Ishikawa (cell line): Measurements from ENCODE around the gene ADGRE3.

Experiments used
- CEBPB ChIP-seq: IDR thresholded peaks from 2 replicates; pipeline ENCODE4 v1.6.1; 2012
- CREB1 ChIP-seq: IDR thresholded peaks from 2 replicates; pipeline ENCODE4 v1.6.1; 2012; ENCODE audit warnings: low read depth
- EGR1 ChIP-seq: IDR thresholded peaks from 2 replicates; pipeline ENCODE4 v1.6.1; 2012
- EP300 ChIP-seq: IDR thresholded peaks from 2 replicates; pipeline ENCODE4 v1.6.1; 2012; ENCODE audit warnings: borderline replicate concordance
- FOXM1 ChIP-seq: IDR thresholded peaks from 2 replicates; pipeline ENCODE4 v1.6.1; 2012; ENCODE audit warnings: low read depth, borderline replicate concordance
- MAX ChIP-seq: IDR thresholded peaks from 2 replicates; pipeline ENCODE4 v1.6.1; 2012
- NFIC ChIP-seq: IDR thresholded peaks from 2 replicates; pipeline ENCODE4 v1.6.1; 2012
- RAD21 ChIP-seq: IDR thresholded peaks from 2 replicates; pipeline ENCODE4 v1.6.1; 2012; ENCODE audit warnings: low read depth
- REST ChIP-seq: IDR thresholded peaks from 2 replicates; pipeline ENCODE4 v1.6.1; 2012; ENCODE audit warnings: low read depth, mild to moderate bottlenecking
- TAF1 ChIP-seq: IDR thresholded peaks from 2 replicates; pipeline ENCODE4 v1.6.1; 2012; ENCODE audit warnings: low read depth, mild to moderate bottlenecking
- TCF12 ChIP-seq: IDR thresholded peaks from 2 replicates; pipeline ENCODE4 v1.6.1; 2012; ENCODE audit warnings: low read depth
- TEAD4 ChIP-seq: IDR thresholded peaks from 2 replicates; pipeline ENCODE4 v1.6.1; 2012
- USF1 ChIP-seq: IDR thresholded peaks from 2 replicates; pipeline ENCODE4 v1.6.1; 2012
- YY1 ChIP-seq: IDR thresholded peaks from 2 replicates; pipeline ENCODE4 v1.6.1; 2012; ENCODE audit warnings: low read depth
- ZBTB7A ChIP-seq: IDR thresholded peaks from 2 replicates; pipeline ENCODE4 v1.6.1; 2012; ENCODE audit warnings: low read depth

Gene ADGRE3

GRCh38 chr19:14672188-14672872 lies 2.3 kb downstream of the ADGRE3 start:
- TF ChIP-seq USF1 (no peak), REST (no peak), CREB1 (no peak), MAX (no peak), CEBPB (no peak), FOXM1 (no peak), TAF1 (no peak), TCF12 (no peak), EGR1 (no peak), ZBTB7A (no peak), TEAD4 (no peak), NFIC (no peak), YY1 (no peak), RAD21 (no peak)

GRCh38 chr19:14670408-14670807 lies 4.2 kb downstream of the ADGRE3 start:
- no peak for TF ChIP-seq YY1
- TF ChIP-seq ZBTB7A = no peak
- TF ChIP-seq USF1 = no peak

- no peak for TF ChIP-seq USF1
- no peak for TF ChIP-seq TCF12
- no peak for TF ChIP-seq EP300
- no peak for TF ChIP-seq REST
- no peak for TF ChIP-seq EGR1
- no peak for TF ChIP-seq MAX
- TF ChIP-seq ZBTB7A = no peak
- no peak for TF ChIP-seq CEBPB
- TF ChIP-seq CREB1 = no peak
Measured at GRCh38 chr19:14669940-14670339, 4.7 kb downstream of the ADGRE3 start.

GRCh38 chr19:14661372-14661924 lies 13.2 kb downstream of the ADGRE3 start:
- TF ChIP-seq YY1 (no peak), TEAD4 (no peak), MAX (no peak), USF1 (no peak), RAD21 (no peak), EP300 (no peak), FOXM1 (no peak), ZBTB7A (no peak), TCF12 (no peak), CEBPB (no peak), TAF1 (no peak), NFIC (no peak), CREB1 (no peak), REST (no peak), EGR1 (no peak)
